Eye (tissue), 1 donor: ENCODE measurements around the gene UBALD2.
"Not testable (repeated sequence)": the region's sequence is repeated elsewhere in the genome, so short reads cannot be mapped to it uniquely, and the experiment has no call there.

Source experiments
- DNase-seq: peaks from one replicate; pipeline ENCODE4 v3.0.0-alpha.2; 2015

The UBALD2 gene

DNA sequence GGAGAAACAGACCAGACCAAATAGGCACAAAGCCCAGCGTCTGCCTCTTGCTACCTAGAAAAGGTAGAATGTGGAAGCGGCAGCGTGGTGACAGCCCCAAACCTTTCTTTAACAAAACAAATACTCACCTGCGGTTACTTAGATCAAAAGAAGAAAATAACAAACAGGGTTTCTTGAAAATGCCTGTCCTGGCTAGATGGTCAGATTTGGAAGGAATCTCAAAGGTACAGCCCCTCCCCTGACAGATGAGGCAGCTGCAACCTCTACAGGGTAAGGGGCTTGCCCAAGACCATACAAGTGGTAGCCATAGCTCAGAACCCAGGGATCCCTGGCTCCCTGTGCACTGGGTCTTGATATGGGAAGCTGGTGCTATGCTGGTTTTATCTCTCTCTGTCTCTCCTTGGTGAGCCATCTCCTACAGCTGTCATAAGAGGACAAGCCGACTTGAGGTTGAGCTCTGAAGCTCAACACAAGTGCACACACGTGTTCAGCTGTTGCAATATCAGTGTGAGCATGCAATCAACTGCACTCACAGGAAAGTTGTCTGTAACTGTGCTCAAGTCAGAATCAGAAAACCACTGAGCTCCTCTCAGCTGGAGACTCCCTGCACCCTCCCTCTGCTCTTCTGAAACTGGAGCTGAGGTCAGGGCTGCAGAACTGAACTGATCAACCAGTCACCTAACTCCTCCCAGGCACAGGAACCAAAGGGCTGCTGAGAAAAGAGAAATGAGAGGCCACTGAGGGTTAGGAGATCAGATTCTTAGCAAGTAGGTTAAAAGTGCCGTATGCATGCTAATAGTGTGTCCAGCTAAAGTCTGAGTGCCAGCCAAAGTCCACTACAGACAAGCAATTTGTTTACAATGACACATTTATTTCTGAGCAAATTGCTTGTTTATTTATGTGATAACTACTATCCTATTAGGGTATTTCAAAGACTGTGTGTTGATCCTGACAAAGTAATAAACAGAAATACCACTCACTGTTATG is 18.8 kb upstream of the UBALD2 start:
- peak; percentile 28 for DNase-seq

DNA sequence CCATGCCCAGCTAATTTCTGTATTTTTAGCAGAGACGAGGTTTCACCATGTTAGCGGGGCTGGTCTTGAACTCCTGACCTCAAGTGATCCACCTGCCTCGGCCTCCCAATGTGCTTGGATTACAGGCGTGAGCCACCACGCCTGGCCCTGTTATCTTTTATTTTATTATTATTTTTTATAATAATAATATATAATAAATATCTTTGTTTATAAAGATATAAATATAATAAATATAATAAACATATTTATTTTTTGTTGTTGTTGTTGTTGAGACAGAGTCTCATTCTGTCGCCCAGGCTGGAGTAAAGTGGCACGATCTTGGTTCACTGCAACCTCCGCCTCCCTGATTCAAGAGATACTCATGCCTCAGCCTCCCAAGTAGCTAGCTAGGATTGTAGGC is 17.8 kb upstream of the UBALD2 start:
- no peak for DNase-seq

DNA sequence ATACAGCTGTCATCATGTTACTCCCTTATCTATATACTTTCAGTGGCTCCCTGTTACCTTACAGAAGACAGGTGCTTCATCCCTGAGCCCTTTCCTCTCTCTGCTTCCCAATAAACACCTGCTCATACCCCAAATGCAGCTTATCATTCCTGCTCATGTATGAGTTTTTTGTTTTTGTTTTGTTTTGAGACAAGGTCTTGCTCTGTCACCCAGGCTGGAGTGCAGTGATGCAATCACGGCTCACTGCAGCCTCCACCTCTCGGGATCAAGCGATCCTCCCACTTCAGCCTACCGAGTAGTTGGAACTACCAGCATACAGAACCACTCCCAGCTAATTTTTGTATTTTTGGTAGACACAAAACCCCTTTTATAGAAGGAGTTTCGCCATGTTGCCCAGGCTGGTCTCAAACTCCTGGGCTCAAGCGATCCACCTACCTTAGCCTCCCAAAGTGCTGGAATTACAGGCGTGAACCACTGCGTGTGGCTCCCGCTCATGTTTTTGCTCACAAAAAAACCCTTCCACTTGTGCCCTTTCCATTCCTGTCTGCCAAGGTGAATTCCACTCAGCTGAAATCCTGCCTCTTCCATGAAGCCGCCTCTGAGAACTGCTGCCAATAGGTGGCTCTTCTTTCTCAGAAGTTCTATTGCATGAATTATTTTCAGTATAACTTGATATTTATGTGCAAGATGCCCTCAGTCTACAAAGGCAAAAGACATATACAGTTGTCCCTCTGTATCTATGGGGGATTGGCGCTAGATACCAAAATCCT is 16.9 kb upstream of the UBALD2 start:
- no peak for DNase-seq

DNA sequence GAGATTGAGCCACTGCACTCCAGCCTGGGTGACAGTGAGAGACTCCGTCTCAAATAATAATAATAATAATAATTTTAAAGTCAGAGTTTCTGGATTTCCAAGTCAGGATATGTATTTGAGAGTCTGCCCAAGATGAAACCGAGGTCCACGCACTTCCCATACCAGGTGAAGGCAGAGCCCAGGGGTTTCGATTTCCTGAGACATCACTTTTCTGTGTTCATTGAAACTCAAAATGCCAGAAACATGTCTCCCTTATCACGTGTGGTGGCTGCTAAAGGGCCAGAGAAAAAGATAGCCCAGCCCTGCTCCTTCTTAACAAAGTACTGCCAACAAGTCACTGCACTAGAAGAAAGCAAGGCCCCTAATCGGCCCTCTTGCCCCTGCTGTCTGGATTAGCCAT is 15.0 kb upstream of the UBALD2 start:
- DNase-seq = no peak

DNA sequence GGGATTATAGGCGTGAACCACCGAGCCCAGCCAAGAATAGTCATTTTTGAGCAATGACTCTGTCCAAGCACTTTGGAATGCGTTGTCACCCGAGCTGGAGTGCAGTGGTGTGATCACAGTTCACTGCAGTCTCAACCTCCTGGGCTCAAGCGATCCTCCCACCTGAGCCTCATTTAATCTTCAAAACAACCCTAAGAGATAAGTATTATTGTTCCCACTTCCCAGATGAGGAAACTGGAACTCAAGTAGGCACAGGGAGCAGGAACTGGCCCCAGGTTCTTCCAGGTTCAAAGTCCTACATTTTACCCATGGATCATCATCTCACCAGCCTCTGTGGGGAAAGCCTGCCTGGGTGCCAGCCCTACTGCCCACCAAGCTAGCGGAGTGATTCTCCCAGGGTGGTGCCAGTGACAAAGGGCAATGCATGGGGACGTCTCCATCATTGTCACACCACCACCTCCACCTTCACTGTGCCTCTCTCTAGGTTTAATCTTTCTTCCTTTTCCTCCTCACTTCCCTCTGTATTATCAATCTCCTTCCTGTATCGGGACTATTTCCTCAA is 13.6 kb upstream of the UBALD2 start:
- no peak for DNase-seq

DNA sequence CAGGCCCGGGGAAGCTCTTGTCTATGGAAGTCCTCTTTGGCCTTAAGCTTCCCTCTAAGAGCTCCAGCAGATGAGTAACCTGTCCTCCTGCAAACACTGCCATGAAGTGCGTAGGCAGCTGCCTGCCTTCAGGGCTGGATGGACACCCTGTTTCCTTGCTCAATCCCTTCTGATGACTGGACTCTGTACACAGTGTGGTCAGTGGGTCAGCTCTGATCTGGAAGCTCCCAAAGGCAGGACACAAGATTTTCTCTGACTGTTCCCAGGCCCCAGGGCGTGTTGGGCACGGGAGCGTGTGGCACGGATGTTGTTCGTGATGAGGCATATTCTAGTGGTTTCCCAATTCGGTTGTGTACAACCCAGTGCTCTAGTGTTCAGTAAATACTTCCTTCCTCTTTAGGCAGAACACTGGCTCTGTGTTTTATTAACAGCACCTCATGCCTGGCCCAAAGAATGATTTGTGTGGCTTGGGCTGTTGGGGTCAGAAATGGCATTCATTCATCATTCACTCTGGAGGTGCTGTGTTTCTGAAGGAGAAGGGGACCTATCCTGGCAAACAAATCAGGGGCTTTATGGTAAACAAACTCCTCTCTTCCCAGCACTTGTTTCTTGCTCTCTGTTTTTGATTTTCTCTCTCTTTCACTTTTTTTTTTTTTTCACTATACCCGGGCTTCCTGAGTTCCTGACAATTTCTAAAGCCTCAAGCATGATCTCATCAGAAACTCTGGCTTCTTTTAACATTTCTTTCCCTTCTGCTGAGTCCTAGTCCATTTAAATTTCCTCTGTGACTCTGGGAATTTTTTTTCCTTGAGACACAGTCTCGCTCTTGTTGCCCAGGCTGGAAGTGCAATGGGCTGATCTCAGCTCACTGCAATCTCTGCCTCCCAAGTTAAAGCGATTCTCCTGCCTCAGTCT is 12.9 kb upstream of the UBALD2 start:
- no peak for DNase-seq

DNA sequence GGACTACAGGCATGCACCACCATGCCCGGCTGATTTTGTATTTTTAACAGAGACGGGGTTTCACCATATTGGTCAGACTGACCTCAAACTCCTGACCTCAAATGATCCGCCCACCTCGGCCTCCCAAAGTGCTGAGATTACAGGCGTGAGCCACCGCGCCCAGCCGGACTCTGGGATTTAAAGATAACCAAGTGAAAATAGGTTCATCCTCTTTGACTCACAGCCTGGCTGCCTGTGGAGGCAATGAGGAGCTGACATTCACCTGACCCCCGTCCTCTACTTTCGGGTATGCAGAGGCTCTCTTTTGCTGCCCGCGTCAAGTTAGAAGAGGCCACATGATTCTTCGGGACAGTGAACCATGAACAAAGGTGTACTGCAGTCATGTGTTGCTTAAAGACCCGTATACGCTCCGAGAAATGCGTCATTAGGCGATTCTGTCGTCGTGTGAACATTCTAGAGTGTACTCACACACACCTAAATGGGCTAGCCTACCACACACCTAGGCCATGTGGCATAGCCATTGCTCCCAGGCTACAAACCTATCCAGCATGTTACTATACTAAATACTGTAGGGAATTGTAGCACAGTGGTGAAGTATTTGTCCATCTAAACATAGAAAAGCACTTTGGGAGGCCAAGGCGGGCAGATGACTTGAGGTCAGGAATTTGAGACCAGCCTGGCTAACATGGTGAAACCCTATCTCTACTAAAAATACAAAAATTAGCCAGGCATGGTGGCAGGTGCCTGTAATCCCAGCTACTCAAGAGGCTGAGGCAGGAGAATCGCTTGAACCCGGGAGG is 12.0 kb upstream of the UBALD2 start:
- DNase-seq = not testable (repeated sequence)

DNA sequence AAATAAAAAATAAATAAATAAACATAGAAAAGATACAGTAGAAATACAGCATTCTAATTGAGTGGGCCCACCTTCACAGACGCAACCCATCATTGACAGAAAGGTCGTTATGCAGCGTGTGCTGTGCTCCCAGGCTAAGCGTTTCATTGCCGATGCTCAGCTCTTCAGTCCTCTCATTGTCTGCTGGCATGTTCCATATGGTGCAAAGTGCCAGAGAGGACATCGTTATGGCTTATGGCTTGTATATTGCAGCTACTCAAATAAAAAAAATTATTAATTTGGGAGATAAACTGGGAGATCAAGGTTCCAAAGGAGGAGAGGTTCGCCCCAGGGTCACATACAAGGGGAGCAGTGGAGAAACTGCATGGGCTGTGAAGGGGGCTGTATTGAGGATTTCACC is 11.3 kb upstream of the UBALD2 start:
- DNase-seq = no peak

DNA sequence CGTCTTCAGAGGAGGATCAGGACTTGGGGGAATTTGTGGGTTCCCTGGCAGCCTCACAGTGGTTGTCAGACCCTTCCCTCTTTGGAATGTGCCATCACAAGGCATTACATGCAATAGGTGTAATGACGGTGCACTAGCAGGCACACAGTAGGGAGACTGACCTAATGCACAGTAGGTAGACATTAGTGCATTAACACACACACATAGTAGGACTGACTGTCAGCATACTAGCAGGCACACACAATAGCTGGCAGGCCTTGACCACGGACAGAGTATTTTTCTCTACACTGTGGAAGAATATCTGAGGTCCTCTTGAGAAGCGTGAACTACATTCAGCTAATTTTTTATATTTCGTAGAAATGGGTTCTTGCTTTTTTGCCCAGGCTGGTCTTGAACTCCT is 10.9 kb upstream of the UBALD2 start:
- DNase-seq = no peak

DNA sequence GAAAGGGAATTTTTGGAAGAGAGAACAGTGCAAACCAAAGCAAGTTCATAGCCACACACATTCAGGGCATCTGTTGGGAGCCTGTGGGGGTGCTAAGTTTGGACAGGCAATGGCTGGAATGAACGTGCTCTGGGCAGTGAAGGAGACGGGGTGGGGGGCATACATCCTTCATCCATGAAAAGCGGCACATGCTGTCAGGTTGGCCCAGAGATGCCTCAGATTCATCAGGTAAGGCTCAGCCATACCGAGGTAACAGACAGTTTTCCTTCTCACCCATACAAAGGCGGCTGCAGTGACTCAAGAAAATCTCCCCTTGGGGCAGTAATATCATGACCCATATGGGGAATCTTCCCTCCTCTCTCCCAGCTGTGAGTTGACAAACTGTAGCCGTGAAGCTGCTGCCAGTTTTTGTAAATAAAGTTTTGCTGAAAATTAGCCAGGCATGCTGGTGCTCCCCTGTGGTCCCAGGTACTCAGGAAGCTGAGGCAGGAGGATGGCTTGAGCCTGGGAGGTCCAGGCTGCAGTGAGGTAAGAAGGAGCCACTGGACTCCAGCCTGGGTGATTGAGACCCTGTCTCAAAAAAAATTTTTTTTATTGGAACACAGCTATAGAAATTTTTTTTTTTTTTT is 9.2 kb upstream of the UBALD2 start:
- DNase-seq = no peak

DNA sequence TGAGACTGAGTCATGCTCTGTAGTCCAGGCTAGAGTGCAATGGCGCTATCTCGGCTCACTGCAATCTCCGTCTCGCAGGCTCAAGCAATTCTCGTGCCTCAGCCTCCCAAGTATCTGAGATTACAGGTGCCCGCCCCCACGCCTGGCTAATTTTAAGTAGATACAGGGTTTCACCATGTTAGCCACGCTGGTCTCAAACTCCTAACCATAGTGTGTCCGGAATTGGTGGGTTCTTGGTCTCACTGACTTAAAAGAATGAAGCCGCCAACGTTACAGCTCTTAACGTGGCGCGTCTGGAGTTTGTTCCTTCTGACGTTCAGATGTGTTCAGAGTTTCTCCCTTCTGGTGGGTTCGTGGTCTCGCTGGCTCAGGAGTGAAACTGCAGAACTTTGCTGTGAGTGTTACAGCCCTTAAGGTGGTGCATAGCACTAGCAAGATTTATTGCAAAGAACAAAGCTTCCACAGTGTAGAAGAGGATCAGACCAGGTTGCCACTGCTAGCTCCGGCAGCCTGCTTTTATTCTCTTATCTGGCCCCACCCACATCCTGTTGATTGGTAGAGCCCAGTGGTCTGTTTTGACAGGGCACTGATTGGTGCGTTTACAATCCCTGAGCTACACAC is 8.6 kb upstream of the UBALD2 start:
- not testable (repeated sequence) for DNase-seq

DNA sequence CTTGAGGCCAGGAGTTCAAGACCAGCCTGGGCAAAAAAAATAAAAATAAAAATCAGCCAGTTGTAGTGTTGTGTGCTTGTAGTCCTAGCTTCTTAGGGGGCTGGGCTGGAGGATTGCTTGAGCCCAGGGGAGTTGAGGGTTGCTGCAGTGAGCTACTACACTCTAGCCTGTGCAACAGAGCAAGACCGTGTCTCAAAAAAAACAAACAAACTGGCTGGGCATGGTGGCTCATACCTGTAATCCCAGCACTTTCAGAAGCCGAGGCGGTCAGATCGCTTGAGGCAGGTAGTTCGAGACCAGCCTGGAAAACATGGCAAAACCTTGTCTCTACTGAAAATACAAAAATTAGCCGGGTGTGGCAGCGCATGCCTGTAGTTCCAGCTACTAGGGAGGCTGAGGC is 4.9 kb upstream of the UBALD2 start:
- DNase-seq = no peak

DNA sequence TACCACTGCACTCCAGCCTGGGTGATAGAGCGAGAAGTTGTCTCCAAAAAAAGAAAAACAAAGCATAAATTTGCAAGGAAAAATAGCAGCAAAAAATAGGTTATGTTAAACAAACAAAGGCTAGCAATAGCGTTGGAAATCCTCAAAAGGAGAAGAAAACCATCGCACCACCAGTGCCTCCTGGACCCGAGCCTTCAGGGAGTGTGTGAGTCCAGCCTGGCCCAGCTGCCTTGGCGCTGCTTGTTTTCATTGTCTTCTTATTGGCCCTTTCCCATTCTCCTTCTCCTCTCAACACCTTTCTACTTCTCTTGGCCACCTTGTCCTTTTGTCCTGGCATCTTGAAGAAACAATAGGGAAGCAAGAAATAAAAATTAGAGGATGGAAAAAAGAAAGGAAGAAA is 4.5 kb upstream of the UBALD2 start:
- DNase-seq = no peak

DNA sequence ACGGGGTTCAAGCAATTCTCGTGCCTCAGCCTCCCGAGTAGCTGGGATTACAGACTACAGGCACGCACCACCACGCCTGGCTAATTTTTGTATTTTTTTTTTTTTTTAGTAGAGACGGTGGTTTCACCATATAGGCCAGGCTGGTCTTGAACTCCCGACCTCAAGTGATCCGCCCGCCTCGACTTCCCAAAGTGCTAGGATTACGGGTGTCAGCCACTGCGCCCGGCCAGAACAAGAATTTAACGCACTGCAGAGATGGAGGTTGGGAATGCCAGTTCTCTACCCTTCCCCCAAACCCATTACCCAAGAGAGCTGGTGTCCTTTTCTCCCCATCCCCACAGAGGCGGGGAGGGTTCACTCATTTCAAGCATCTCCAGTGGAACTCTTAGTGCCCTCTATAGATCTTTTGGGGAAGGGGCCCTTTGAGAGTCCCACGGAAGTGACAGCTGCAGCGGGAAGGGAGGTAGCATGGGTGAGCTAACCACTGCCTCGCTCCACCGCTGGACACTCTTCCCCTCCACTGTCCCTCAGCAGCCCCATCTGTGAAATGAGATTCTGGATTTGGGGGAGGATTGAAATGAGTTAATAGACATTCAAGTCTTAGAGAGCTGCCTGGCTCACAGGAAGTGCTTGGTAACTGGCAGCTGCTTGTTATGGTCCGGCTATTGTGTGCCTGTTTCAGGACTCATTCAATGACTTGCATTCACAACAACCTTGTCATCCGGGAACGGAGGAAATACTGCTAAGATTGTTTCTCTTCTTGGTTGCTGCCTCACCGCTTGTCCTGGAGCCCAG is 3.5 kb upstream of the UBALD2 start:
- DNase-seq = no peak

DNA sequence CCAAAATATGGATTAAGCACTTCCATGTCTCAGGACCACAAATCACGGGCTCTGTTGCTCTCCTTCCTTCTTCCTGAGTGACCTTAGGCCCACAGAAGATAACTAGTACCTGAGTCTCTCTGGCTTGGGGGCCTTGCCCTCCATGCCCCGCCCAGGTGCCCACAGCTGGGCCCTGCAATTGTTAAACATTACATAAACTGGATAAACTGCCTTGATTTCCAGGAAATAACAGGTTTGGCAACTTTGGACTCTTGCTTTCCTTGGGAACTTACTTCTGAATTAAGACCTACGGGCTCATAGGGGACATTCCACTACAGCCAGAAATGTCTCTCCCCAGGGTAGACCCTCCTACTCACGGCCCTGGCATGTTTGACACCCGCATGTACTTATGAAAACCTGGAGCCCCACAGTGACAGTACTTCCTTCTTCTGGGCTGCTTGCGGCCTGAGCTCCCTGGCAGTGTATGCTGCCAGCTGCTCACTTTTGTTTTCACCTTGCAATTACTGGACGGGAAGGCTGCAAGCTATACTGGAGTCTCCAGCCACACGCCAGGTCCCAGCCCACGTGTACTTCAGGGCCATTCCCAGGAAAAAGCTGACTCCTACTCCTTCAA is 2.3 kb upstream of the UBALD2 start:
- DNase-seq = no peak

DNA sequence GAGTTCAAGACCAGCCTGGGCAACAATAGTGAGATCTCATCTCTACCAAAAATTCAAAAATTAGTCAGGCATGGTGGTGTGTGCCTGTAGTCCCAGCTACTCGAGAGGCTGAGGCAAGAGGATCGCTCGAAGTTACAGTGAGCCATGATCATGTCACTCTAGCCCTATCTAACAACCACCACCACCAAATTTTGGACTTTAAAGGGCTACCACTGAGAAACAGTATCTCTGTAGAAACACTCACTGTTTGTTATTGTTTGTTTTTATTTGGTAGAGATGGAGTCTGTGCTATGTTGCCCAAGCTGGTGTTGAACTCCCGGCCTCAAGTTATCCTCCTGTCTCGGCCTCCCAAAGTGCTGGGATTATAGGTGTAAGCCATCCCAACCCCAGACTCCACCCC is 1.3 kb upstream of the UBALD2 start:
- no peak for DNase-seq

DNA sequence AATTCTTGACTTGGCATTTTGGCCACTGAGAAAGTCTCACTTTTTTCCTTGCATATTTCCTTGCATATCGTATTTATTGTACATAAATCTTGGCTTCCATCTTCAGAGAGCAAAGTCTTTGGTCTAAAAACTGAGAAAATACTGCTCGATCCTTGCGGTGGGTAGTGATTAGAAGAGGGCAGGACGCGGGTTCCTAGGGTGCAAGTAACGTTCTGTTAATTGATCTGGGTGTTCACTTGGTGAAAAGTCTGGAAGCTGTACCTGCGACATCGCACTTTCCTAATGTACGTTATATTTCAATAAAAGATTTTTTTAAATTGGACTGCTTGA is 758 bp upstream of the UBALD2 start:
- DNase-seq = no peak

DNA sequence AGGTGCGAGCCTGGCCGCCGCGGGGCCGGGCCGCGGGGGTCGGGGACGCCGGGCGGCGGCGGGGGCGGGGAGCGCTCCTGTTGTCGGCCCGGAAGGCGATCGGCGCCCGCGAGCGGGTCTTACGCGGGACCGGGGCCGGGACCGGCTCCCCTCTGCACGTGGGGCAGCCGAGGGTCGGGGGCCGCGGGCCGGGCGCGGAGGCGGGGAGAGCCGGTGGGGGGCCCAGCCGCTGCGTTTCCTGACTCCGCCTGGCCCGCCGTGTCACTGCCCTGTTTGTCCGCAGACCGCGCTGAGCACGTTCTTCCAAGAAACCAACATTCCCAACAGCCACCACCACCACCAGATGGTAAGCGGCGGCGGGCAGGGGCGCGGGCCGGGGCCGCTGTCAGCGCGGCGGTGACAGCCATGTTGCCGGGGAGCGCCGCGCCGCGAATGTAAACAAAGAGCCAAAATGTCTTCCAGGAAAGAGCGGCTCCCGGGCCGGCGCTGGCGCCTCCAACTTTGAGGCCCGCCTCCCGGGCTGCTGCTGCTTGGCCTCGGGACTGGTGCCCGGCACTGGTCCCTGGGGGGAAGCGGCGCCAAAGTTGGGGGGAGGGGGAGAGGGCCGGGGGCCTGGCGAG is 586 bp downstream of the UBALD2 start:
- DNase-seq = peak; percentile 75
